A549 treated with RU486 at 1 μM for 4 hours (cell line): ENCODE measurements around the gene CCDC171. TPM values are rescaled to one million over a fixed set of nuclear protein-coding genes. Genes with fewer than 3 reads are reported as not detected.

Experiments used
- total RNA-seq: library from RNA; stranded (reverse); fragments of 200-300 nt; extraction: Qiagen RNA extraction; gene quantifications from 5 replicates; pipeline ENCODE4 v1.2.3, GENCODE V29; 2022; ENCODE audit warnings: low read depth

The CCDC171 gene
- 0.15 to 0.51 TPM (median 0.44 TPM) in 5 replicates for total RNA-seq

GRCh38 chr9:15552636-15553527 is at the start of gene CCDC171:
CCDC171 (plus strand) TSS chr9:15553043; CDS start chr9:15564089, 11,046 bp downstream.

DNA sequence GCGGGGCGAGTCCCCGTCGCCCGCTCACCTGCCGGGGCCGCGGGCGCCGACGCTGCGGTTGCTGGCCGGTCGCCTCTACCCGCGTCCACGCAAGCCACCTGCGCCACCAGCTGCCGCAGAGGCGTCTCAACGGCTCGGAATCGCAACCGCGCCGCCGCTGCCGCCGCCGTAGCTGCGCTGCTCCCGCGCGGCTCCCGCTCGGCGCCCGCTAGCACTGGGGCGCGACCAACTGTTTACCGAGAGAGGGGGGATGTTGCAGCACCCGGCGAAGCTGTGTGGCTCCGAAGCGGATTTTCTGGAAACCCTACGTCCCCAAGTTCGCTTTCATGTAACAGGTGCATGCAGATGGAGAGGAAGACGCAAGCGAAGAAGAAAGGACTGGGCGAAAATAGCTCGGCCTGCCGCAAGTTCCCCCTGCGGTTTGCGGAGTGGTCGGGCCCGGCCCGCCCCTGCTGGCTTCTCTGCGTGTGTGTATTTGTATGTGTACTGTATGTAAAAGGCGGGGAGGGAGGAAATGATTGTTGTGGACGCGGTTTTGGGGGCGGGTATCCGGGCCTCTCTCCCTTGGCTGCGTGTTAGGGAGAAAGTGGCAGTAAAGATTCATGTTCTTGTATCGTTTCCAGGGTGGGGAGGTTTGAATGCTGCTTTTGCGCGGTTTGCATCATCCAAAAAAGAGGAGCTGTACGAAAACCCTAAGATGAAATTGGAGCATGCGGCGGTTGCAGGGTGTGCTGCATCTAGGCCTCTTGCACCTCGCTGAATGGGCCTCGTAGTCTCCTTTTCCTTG is 41.9 kb upstream of the CCDC171 start, which contains the start of gene PSIP1:
Gene PSIP1, minus strand, starts transcription at position 182 of the 787 bp plus-strand sequence. CDS start 782 bp downstream, outside the sequence.

Other genes with a start within 250 kb of the CCDC171 start
- 0.51 to 1.2 TPM (median 0.87 TPM) in 5 replicates for gene TTC39B, start 245.8 kb upstream of the CCDC171 start, total RNA-seq
- 11.4 to 19.3 TPM (median 16.5 TPM) in 5 replicates for gene SNAPC3, start 130.2 kb upstream of the CCDC171 start, total RNA-seq
- 46.6 to 72.1 TPM (median 67.1 TPM) in 5 replicates for gene PSIP1, start 42.1 kb upstream of the CCDC171 start, total RNA-seq